Lower lobe of right lung (tissue), 2 donors: Measurements from ENCODE around the gene CERS4. TPM values are rescaled to one million over a fixed set of nuclear protein-coding genes. Genes with fewer than 3 reads are reported as not detected.

Experiments
- ATAC-seq, 2 donors: fragments of 200-7000 bp; cut with Tn5 transposase; one replicate each; pipeline ENCODE4 v1.9.1; 2020 to 2022; ENCODE audit warnings: mild to moderate bottlenecking in 2 of 2, moderate library complexity in 2 of 2
- DNase-seq: peaks from one replicate; pipeline ENCODE4 v3.0.0-alpha.2; 2020
- H3K27ac ChIP-seq: fragments of 200-600 bp; one replicate; pipeline ENCODE4 v1.8.0; 2022
- H3K27me3 ChIP-seq: fragments of 200-600 bp; one replicate; pipeline ENCODE4 v1.8.0; 2022; ENCODE audit warnings: low read depth
- H3K36me3 ChIP-seq: fragments of 200-600 bp; one replicate; pipeline ENCODE4 v1.8.0; 2022; ENCODE audit warnings: mild to moderate bottlenecking
- H3K4me1 ChIP-seq: fragments of 200-600 bp; one replicate; pipeline ENCODE4 v1.8.0; 2022
- H3K4me3 ChIP-seq: fragments of 200-600 bp; one replicate; pipeline ENCODE4 v1.8.0; 2022; ENCODE audit warnings: mild to moderate bottlenecking
- H3K9me3 ChIP-seq: fragments of 200-600 bp; one replicate; pipeline ENCODE4 v1.8.0; 2022
- CTCF ChIP-seq: fragments of 200-600 bp; IDR thresholded peaks from one replicate; pipeline ENCODE4 v1.8.0; 2022; ENCODE audit warnings: antibody characterized with exemption, mild to moderate bottlenecking
- intact Hi-C: fragments of 100-400 bp; cut with DNase I; formaldehyde crosslinking; loops from one replicate; pipeline ENCODE4 v1.11.0; 2022
- total RNA-seq: library from RNA; stranded (reverse); fragmentation: NEBNext Ultra II Directional; extraction: Animal tissue kit (Norgen Biotek cat#: 25700); gene quantifications from one replicate; pipeline ENCODE4 v1.2.1, GENCODE V29; 2021
- donor health status: DM: no; HTN: yes; CAD: no; lungs with severe emphysema.

CERS4 gene
- total RNA-seq, 1 donor from 2014 or later, result 60.6 TPM

GRCh38 chr19:8208119-8208921 lies 850 bp upstream of the CERS4 start:
- no peaks in the 10 kb centered on the region for H3K9me3 ChIP-seq
- no peak for TF ChIP-seq CTCF
- peak overlapping the region; percentile 85 for H3K4me3 ChIP-seq
- DNase-seq (peak; percentile 54), ATAC-seq (peak; percentile 18 to 29)
- no peaks in the 10 kb centered on the region for H3K36me3 ChIP-seq
- intact Hi-C loops, result no loop called here
- H3K27ac ChIP-seq, result peak overlapping the region; percentile 81
- H3K27me3 ChIP-seq, result no peaks in the 10 kb centered on the region
- peaks cover 29% of the 10 kb centered on the region for H3K4me1 ChIP-seq

GRCh38 chr19:8209462-8210378 lies 550 bp downstream of the CERS4 start:
- Histone ChIP-seq H3K27me3 (no peaks in the 10 kb centered on the region), H3K27ac (peak overlapping the region; percentile 81)

GRCh38 chr19:8210421-8211101 lies 1.4 kb downstream of the CERS4 start:
- no peak overlapping the region for H3K27ac ChIP-seq
- DNase-seq (no peak), ATAC-seq (no peak)
- TF ChIP-seq CTCF, result no peak
- no peaks in the 10 kb centered on the region for H3K36me3 ChIP-seq
- intact Hi-C loops, result no loop called here
- peak overlapping the region; percentile 85 for H3K4me3 ChIP-seq
- no peaks in the 10 kb centered on the region for H3K9me3 ChIP-seq
- no peaks in the 10 kb centered on the region for H3K27me3 ChIP-seq
- H3K4me1 ChIP-seq, result peaks cover 29% of the 10 kb centered on the region

More at GRCh38 chr19:8209462-8210378, 550 bp downstream of the CERS4 start:
- H3K36me3 ChIP-seq, result no peaks in the 10 kb centered on the region
- no peaks in the 10 kb centered on the region for H3K9me3 ChIP-seq
- intact Hi-C loops, result no loop called here
- H3K4me3 ChIP-seq, result peak overlapping the region; percentile 85
- no peak for TF ChIP-seq CTCF
- DNase-seq, result peak; percentile 62
- ATAC-seq, result peak; percentile 72 to 79
- H3K4me1 ChIP-seq, result peaks cover 29% of the 10 kb centered on the region

- Histone ChIP-seq H3K36me3 (no peaks in the 10 kb centered on the region), H3K27ac (no peak overlapping the region), H3K4me3 (no peak overlapping the region), H3K4me1 (peaks cover 29% of the 10 kb centered on the region), H3K9me3 (no peaks in the 10 kb centered on the region), H3K27me3 (no peaks in the 10 kb centered on the region)
- intact Hi-C loops, result no loop called here
- no peak for TF ChIP-seq CTCF
- no peak for ATAC-seq
- DNase-seq, result no peak
These were observed 3.0 kb downstream of the CERS4 start for GRCh38 chr19:8212212-8212611.

GRCh38 chr19:8212916-8213315 lies 3.7 kb downstream of the CERS4 start:
- Histone ChIP-seq H3K9me3 (no peaks in the 10 kb centered on the region), H3K27ac (no peak overlapping the region), H3K27me3 (no peaks in the 10 kb centered on the region), H3K4me3 (no peak overlapping the region), H3K36me3 (no peaks in the 10 kb centered on the region), H3K4me1 (peaks cover 29% of the 10 kb centered on the region)
- no peak for TF ChIP-seq CTCF
- ATAC-seq (no peak), DNase-seq (no peak)
- intact Hi-C loops, result no loop called here
